ENCODE results near the gene VTN. TPM values are rescaled to one million over a fixed set of nuclear protein-coding genes. Genes with fewer than 3 reads are reported as not detected.

The VTN gene
- total RNA-seq, 1 donor from 2014 or later, result 1.3 TPM

- ATAC-seq, result no peak
- TF ChIP-seq, protein P1, sequence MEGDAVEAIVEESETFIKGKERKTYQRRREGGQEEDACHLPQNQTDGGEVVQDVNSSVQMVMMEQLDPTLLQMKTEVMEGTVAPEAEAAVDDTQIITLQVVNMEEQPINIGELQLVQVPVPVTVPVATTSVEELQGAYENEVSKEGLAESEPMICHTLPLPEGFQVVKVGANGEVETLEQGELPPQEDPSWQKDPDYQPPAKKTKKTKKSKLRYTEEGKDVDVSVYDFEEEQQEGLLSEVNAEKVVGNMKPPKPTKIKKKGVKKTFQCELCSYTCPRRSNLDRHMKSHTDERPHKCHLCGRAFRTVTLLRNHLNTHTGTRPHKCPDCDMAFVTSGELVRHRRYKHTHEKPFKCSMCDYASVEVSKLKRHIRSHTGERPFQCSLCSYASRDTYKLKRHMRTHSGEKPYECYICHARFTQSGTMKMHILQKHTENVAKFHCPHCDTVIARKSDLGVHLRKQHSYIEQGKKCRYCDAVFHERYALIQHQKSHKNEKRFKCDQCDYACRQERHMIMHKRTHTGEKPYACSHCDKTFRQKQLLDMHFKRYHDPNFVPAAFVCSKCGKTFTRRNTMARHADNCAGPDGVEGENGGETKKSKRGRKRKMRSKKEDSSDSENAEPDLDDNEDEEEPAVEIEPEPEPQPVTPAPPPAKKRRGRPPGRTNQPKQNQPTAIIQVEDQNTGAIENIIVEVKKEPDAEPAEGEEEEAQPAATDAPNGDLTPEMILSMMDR (IDR thresholded peaks at IDR 0.05), result no peak
- Histone ChIP-seq H3K4me1 (no peaks in the 10 kb centered on the region), H3K27me3 (no peaks in the 10 kb centered on the region), H3K4me3 (no peak overlapping the region), H3K9me3 (no peaks in the 10 kb centered on the region), H3K36me3 (peaks cover 41% of the 10 kb centered on the region), H3K27ac (no peak overlapping the region)
- no peak for DNase-seq
- intact Hi-C loops (cut with DNase I), result no loop called here
Observed at GRCh38 chr17:28394337-28395116, 24.4 kb upstream of the VTN start.

GRCh38 chr17:28392491-28392890 is 22.4 kb upstream of the VTN start:
- Histone ChIP-seq H3K4me1 (no peaks in the 10 kb centered on the region), H3K9me3 (no peaks in the 10 kb centered on the region), H3K4me3 (no peak overlapping the region), H3K27me3 (no peaks in the 10 kb centered on the region), H3K27ac (no peak overlapping the region), H3K36me3 (peaks cover 57% of the 10 kb centered on the region)
- intact Hi-C loops (cut with DNase I), result no loop called here
- TF ChIP-seq, protein P1 (IDR thresholded peaks at IDR 0.05), result no peak
- ATAC-seq (no peak), DNase-seq (no peak)

DNA sequence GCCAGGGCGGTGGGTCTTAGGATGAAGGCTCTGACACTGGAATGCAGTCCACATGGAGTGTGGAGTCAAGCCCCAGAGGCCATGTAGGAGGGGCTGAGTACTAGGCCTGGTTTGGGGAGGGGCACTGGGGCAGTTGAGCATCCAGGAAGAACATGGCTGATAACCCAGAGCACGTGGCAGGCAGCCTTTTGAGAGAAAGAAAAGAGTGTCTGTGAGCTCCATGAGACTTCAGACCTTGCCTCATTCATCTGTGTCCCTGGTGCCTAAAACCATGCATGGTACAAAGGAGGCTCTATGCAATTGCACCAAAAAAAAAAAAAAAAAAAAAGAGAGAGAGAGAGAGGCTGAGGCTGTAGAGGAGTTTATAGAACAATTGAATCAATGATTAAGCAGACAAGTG is 21.3 kb upstream of the VTN start:
- Histone ChIP-seq H3K4me1 (no peaks in the 10 kb centered on the region), H3K27me3 (no peaks in the 10 kb centered on the region), H3K27ac (no peak overlapping the region), H3K4me3 (no peak overlapping the region), H3K9me3 (no peaks in the 10 kb centered on the region), H3K36me3 (peaks cover 57% of the 10 kb centered on the region)
- intact Hi-C loops (cut with DNase I), result no loop called here
- TF ChIP-seq, protein P1 (IDR thresholded peaks at IDR 0.05), result no peak
- no peak for DNase-seq
- no peak for ATAC-seq

DNA sequence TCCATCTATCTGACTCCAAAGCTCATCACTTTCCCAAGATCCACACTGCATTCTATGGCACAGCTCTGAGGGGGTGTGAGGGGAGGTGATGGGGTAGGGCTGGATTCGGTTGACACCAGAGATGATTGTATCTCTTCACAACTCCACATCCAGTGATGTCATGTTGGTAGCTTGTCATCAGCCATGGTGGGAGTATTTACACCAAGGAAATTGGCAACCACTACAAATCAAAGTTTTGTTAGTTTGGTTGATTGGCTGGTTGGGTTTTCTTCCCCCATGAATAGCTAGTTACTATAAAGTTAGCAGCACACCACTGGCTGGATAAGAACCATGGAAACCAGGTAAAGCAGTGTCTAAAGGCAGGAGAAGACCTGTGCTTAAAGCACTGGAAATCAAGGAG is 20.9 kb upstream of the VTN start:
- Histone ChIP-seq H3K27ac (no peak overlapping the region), H3K36me3 (peaks cover 56% of the 10 kb centered on the region), H3K4me3 (no peak overlapping the region), H3K27me3 (no peaks in the 10 kb centered on the region), H3K4me1 (no peaks in the 10 kb centered on the region), H3K9me3 (no peaks in the 10 kb centered on the region)
- no peak for ATAC-seq
- TF ChIP-seq, protein P1 (IDR thresholded peaks at IDR 0.05), result no peak
- DNase-seq, result no peak
- intact Hi-C loops (cut with DNase I), result no loop called here

DNA sequence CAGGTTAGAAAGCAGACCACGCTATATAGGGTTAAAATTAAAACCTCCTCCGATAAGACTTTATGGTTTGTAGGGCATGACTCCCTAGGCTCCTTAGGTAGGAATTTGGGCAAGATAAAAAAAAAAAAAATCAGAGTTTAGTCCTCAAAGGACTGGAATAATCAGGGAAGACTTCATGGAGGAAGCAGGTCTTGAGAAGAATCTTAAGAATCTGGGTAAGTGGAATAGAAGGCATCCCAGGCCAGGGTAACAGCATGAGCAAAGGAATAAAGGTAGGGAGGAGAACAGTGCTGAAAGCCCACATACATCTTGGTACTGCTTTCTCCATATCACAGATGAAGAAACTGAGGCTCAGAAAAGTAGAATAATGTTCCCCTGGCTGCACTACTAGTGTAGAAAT is 20.5 kb upstream of the VTN start:
- ATAC-seq (no peak), DNase-seq (no peak)
- no peaks in the 10 kb centered on the region for H3K27me3 ChIP-seq
- H3K36me3 ChIP-seq, result peaks cover 52% of the 10 kb centered on the region
- no peak overlapping the region for H3K4me3 ChIP-seq
- H3K9me3 ChIP-seq, result no peaks in the 10 kb centered on the region
- TF ChIP-seq, protein P1 (IDR thresholded peaks at IDR 0.05), result no peak
- intact Hi-C loops (cut with DNase I), result no loop called here
- peaks cover 3% of the 10 kb centered on the region for H3K4me1 ChIP-seq
- H3K27ac ChIP-seq, result no peak overlapping the region

Measured in upper lobe of right lung (tissue), 1 donor.